NB4 (cell line): ENCODE data around the gene EFNB3.

ENCODE experiments used
- POLR2A ChIP-seq: IDR thresholded peaks from 2 replicates; pipeline ENCODE4 v1.6.1; 2011; ENCODE audit warnings: mild to moderate bottlenecking; ENCODE audit not compliant: insufficient read length; ENCODE audit errors: extremely low read depth
- TF ChIP-seq, protein P1 (sequence below): IDR thresholded peaks from one replicate; pipeline ENCODE4 v1.5.1; 2012; ENCODE audit warnings: low read depth, low read length
- TF ChIP-seq, protein P2 (sequence below): IDR thresholded peaks from 2 replicates; pipeline ENCODE4 v1.6.1; 2011; ENCODE audit warnings: low read depth, low read length

DNA sequence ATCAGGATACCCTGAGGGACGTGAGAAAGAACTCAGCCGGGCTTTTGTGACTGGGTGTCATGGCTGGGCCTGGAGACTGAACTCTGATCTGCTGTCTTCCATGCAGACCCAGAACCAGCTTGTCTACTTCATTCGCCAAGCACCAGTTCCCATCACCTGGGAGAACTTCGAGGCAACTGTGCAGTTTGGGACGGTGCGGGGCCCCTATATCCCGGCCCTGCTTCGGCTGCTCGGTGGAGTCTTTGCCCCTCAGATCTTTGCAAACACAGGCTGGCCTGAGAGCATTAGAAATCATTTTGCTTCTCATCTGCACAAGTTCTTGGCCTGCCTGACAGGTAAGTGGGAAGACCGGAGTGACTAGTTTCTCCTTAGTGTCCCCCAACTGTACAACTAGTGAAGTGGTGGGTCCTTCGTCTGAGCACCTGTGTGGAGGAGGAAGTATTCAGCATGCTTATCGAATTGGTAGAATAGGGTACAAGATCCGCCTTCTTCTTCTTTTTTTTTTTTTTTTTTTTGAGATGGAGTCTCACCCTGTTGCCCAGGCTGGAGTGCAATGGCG, 28.1 kb downstream of the EFNB3 start:
- TF ChIP-seq, protein P1, sequence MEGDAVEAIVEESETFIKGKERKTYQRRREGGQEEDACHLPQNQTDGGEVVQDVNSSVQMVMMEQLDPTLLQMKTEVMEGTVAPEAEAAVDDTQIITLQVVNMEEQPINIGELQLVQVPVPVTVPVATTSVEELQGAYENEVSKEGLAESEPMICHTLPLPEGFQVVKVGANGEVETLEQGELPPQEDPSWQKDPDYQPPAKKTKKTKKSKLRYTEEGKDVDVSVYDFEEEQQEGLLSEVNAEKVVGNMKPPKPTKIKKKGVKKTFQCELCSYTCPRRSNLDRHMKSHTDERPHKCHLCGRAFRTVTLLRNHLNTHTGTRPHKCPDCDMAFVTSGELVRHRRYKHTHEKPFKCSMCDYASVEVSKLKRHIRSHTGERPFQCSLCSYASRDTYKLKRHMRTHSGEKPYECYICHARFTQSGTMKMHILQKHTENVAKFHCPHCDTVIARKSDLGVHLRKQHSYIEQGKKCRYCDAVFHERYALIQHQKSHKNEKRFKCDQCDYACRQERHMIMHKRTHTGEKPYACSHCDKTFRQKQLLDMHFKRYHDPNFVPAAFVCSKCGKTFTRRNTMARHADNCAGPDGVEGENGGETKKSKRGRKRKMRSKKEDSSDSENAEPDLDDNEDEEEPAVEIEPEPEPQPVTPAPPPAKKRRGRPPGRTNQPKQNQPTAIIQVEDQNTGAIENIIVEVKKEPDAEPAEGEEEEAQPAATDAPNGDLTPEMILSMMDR, result no peak
- TF ChIP-seq POLR2A, result no peak
- TF ChIP-seq, protein P2, sequence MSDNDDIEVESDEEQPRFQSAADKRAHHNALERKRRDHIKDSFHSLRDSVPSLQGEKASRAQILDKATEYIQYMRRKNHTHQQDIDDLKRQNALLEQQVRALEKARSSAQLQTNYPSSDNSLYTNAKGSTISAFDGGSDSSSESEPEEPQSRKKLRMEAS, result no peak
